ENCODE results near the gene PANX3. TPM values are rescaled to one million over a fixed set of nuclear protein-coding genes. Genes with fewer than 3 reads are reported as not detected.

PANX3 gene
- polyA plus RNA-seq, 1 of the 3 experiments (the other 2 are of a cell fraction) = not detected

- H3K27ac ChIP-seq (ENCODE audit: low read depth in 2 of 2, low read length in 1 of 2) = no peak overlapping the region
- DNase-seq = no peak
- ChIA-PET POLR2A (no interaction called here), CTCF (interaction anchor here (0.9 to 1.5 kb wide), 2 partner anchors 26 to 27 kb away, joined by 4 read pairs; no protein-coding TSS in a partner anchor)
- H3K27me3 ChIP-seq (ENCODE audit: insufficient read depth) = peaks cover 15% of the 10 kb centered on the region; the same call in 1 of the 2 replicates
- H3K9ac ChIP-seq = no peak overlapping the region
- 66% methylated on average over 3 of the region's 3 CpGs for WGBS (ENCODE audit: low lambda C conversion rate)
- H4K20me1 ChIP-seq (ENCODE audit: insufficient read depth) = no peaks in the 10 kb centered on the region
- no peaks in the 10 kb centered on the region for H3K36me3 ChIP-seq (replicated peaks in 1 of 2; ENCODE audit: control insufficient read depth in 1 of 2, insufficient read depth in 2 of 2, low read length in 1 of 2)
- H3K4me1 ChIP-seq (ENCODE audit: control insufficient read depth in 1 of 2, insufficient read depth in 2 of 2, low read depth in 1 of 2, low read length in 1 of 2) = no peaks in the 10 kb centered on the region
- TF ChIP-seq SIN3A (IDR thresholded peaks at IDR 0.05; ENCODE audit: borderline replicate concordance, low read depth, low read length) = no peak
- no peak for TF ChIP-seq POLR2AphosphoS5 (IDR thresholded peaks at IDR 0.05; ENCODE audit: low read depth, low read length)
- no peak for TF ChIP-seq RAD21 (IDR thresholded peaks at IDR 0.05; ENCODE audit: low read length)
- no peak for TF ChIP-seq CTCF (IDR thresholded peaks at IDR 0.05)
- no peak for TF ChIP-seq FOSL2 (IDR thresholded peaks at IDR 0.05; ENCODE audit: borderline replicate concordance, low read depth)
- TF ChIP-seq USF1 (IDR thresholded peaks at IDR 0.05; ENCODE audit: borderline replicate concordance, low read depth) = no peak
- TF ChIP-seq SMC3 (IDR thresholded peaks at IDR 0.05; ENCODE audit: low read depth, low read length) = no peak
- TF ChIP-seq CHD2 (IDR thresholded peaks at IDR 0.05; ENCODE audit: low read length, partially characterized antibody) = no peak
- TF ChIP-seq RFX5 (IDR thresholded peaks at IDR 0.05; ENCODE audit: low read length) = no peak
- TF ChIP-seq NRF1 (IDR thresholded peaks at IDR 0.05; ENCODE audit: low read depth, low read length) = no peak
- TF ChIP-seq FOXM1 (IDR thresholded peaks at IDR 0.05; ENCODE audit: low read depth) = no peak
- TF ChIP-seq RXRA (IDR thresholded peaks at IDR 0.05; ENCODE audit: borderline replicate concordance, low read depth) = no peak
- no peak for TF ChIP-seq REST (IDR thresholded peaks at IDR 0.05; ENCODE audit: low read depth, low read length)
- no peak for TF ChIP-seq GATA2 (CRISPR knock-in tag; IDR thresholded peaks at IDR 0.05)
- no peak for TF ChIP-seq EZH2phosphoT487 (IDR thresholded peaks at IDR 0.05; ENCODE audit: borderline replicate concordance, low read depth)
- TF ChIP-seq MXI1 (IDR thresholded peaks at IDR 0.05; ENCODE audit: low read depth, low read length) = no peak
- no peak overlapping the region for H3K4me3 ChIP-seq (ENCODE audit: low read depth in 2 of 2, low read length in 1 of 2)
- no peaks in the 10 kb centered on the region for H3K9me2 ChIP-seq
- no peak overlapping the region for H2AFZ ChIP-seq (ENCODE audit: low read depth)
- H3K4me2 ChIP-seq = no peak overlapping the region
- H3K9me3 ChIP-seq = no peaks in the 10 kb centered on the region
- no peaks in the 10 kb centered on the region for H3K79me2 ChIP-seq (ENCODE audit: insufficient read depth)
- no peaks in the 10 kb centered on the region for H3F3A ChIP-seq (replicated peaks; ENCODE audit: insufficient read depth)
Observed at GRCh38 chr11:124612045-124612444, 817 bp downstream of the PANX3 start.

All from SK-N-SH (cell line).